MCF 10A (cell line): ENCODE data around the gene PAQR8. TPM values are rescaled to one million over a fixed set of nuclear protein-coding genes. Genes with fewer than 3 reads are reported as not detected.

ENCODE experiments used
- BruUV-seq: library from RNA; stranded (reverse); fragments of 400-500 nt; replicated peaks from 2 replicates; lab custom pipeline; 2021; lab: Mats Ljungman, UMichigan
- CTCF ChIA-PET: fragments of 300-600 bp; sonication (Branson Sonifier 250); formaldehyde crosslinking; extraction: SDS; loops from one replicate; lab custom pipeline; 2021; ENCODE audit warnings: antibody characterized with exemption, inconsistent platforms; lab: Yijun Ruan, JAX
- POLR2A ChIA-PET: fragments of 300-600, 350-650 bp; sonication (Branson Sonifier 250); formaldehyde crosslinking; extraction: SDS; loops from one replicate; lab custom pipeline; 2020; ENCODE audit warnings: antibody characterized with exemption, inconsistent platforms; lab: Yijun Ruan, JAX
- DNase-seq: peaks from one replicate; pipeline ENCODE4 v3.0.0-alpha.2; 2018; ENCODE audit not compliant: unreplicated experiment
- H3K27ac Mint-ChIP-seq: one replicate; pipeline ENCODE4 v1.8.0; 2022; ENCODE audit warnings: mild to moderate bottlenecking, low read depth, mixed read lengths; ENCODE audit not compliant: unreplicated experiment
- H3K27me3 Mint-ChIP-seq: one replicate; pipeline ENCODE4 v1.8.0; 2022; ENCODE audit warnings: mixed read lengths; ENCODE audit not compliant: insufficient read depth, unreplicated experiment
- H3K36me3 Mint-ChIP-seq: one replicate; pipeline ENCODE4 v1.8.0; 2022; ENCODE audit warnings: mild to moderate bottlenecking, moderate library complexity, mixed read lengths; ENCODE audit not compliant: insufficient read depth, unreplicated experiment
- H3K4me1 Mint-ChIP-seq: one replicate; pipeline ENCODE4 v1.8.0; 2022; ENCODE audit warnings: mixed read lengths; ENCODE audit not compliant: insufficient read depth, unreplicated experiment
- H3K4me3 Mint-ChIP-seq: one replicate; pipeline ENCODE4 v1.8.0; 2022; ENCODE audit warnings: mild to moderate bottlenecking, moderate library complexity, mixed read lengths; ENCODE audit not compliant: unreplicated experiment
- H3K9me3 Mint-ChIP-seq: one replicate; pipeline ENCODE4 v1.8.0; 2022; ENCODE audit warnings: mixed read lengths; ENCODE audit not compliant: unreplicated experiment
- intact Hi-C: fragments of 100-400 bp; cut with micrococcal nuclease; formaldehyde crosslinking; loops from 2 replicates; pipeline ENCODE4 v1.14.1; 2022
- total RNA-seq: library from RNA; stranded (reverse); gene quantifications from 2 replicates; pipeline ENCODE4 v1.2.3, GENCODE V29; 2022
- TF ChIP-seq, protein P1 (sequence below): fragments of 200-600 bp; IDR thresholded peaks from one replicate; pipeline ENCODE4 v1.8.0; 2022; ENCODE audit warnings: antibody characterized with exemption, mild to moderate bottlenecking; ENCODE audit not compliant: unreplicated experiment

PAQR8 gene
- total RNA-seq, 1 experiment from 2014 or later = 1.9 TPM

DNA sequence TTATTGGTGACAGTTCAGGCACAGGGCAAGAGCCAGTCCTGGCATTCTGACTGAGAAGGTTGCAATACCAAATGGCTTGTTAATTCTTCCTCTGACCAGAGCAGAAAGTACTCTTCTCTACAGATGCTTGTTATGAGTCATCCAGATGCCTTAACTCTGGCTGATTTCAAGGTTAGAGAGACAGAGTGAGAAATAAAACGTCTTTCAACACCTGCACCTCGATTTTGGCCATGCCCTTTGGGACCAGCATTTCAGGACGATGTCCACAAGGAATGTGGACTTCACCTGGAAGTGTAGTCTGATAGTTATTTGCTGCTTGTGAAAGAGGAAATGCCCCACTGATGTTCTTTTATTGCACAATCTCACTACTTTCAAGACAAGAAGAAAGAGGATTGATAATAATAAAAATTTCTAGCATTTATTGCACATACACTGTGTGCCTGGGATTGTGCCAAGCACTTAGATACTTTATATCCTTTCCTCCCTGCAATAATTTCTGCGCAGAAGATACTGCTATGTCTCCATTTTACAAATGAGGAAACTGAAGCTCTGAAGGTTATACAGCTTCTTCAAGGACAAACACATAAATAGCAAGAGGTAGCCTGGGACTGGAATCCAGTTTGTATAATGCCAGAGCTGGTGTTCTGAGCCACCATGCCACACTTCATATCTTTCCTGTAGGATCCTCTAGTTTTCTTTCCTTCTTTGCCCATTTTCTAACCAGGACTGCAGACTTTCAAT lies 43.9 kb upstream of the PAQR8 start:
- Mint-ChIP-seq H3K9me3 (no peaks in the 10 kb centered on the region), H3K4me1 (peaks cover 13% of the 10 kb centered on the region), H3K4me3 (no peak overlapping the region), H3K27ac (no peak overlapping the region), H3K36me3 (no peaks in the 10 kb centered on the region), H3K27me3 (no peaks in the 10 kb centered on the region)
- BruUV-seq = no TSS peak
- TF ChIP-seq, protein P1, sequence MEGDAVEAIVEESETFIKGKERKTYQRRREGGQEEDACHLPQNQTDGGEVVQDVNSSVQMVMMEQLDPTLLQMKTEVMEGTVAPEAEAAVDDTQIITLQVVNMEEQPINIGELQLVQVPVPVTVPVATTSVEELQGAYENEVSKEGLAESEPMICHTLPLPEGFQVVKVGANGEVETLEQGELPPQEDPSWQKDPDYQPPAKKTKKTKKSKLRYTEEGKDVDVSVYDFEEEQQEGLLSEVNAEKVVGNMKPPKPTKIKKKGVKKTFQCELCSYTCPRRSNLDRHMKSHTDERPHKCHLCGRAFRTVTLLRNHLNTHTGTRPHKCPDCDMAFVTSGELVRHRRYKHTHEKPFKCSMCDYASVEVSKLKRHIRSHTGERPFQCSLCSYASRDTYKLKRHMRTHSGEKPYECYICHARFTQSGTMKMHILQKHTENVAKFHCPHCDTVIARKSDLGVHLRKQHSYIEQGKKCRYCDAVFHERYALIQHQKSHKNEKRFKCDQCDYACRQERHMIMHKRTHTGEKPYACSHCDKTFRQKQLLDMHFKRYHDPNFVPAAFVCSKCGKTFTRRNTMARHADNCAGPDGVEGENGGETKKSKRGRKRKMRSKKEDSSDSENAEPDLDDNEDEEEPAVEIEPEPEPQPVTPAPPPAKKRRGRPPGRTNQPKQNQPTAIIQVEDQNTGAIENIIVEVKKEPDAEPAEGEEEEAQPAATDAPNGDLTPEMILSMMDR = no peak
- peak; percentile 60 for DNase-seq
- POLR2A ChIA-PET = interaction anchor here (0.6 kb wide), 2 partner anchors 26 to 1317 kb away, joined by 3 read pairs; no protein-coding TSS in a partner anchor
- intact Hi-C loops = no loop called here
- CTCF ChIA-PET = interaction anchor here (0.6 to 1.0 kb wide), 2 partner anchors 25 to 31 kb away, joined by 4 read pairs; no protein-coding TSS in a partner anchor

DNA sequence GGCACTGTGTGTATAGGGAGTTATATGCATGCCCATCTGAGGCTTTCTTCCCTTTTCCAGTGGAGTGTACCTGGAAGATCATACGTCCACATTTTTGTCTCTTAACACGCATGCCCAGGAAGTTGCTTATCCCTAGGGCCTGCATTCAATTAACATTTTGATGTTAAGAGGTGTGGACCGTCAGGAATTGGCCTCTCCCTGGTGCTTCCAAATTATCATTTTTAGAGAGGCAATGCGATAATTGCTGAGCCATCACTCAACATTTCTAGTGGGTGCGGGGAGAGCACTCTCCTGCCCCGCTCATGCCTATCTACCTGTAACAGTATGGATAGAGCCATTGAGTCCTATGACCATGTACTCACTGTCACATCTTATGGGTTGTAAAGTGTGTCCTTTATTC lies 37.8 kb upstream of the PAQR8 start:
- intact Hi-C loops = no loop called here
- DNase-seq = no peak
- ChIA-PET POLR2A (no interaction called here), CTCF (no interaction called here)
- TF ChIP-seq, protein P1 = no peak
- Mint-ChIP-seq H3K4me1 (no peaks in the 10 kb centered on the region), H3K27me3 (no peaks in the 10 kb centered on the region), H3K9me3 (no peaks in the 10 kb centered on the region), H3K36me3 (no peaks in the 10 kb centered on the region), H3K27ac (no peak overlapping the region), H3K4me3 (no peak overlapping the region)
- no TSS peak for BruUV-seq

GRCh38 chr6:52325695-52326471 lies 36.1 kb upstream of the PAQR8 start:
- Mint-ChIP-seq H3K36me3 (no peaks in the 10 kb centered on the region), H3K4me1 (peaks cover 5% of the 10 kb centered on the region), H3K9me3 (no peaks in the 10 kb centered on the region), H3K27ac (no peak overlapping the region), H3K27me3 (no peaks in the 10 kb centered on the region), H3K4me3 (no peak overlapping the region)
- intact Hi-C loops = no loop called here
- CTCF ChIA-PET = interaction anchor here (0.6 to 1.0 kb wide), 3 partner anchors 8 to 80 kb away, joined by 3 to 5 read pairs (median 4); no protein-coding TSS in a partner anchor
- BruUV-seq = no TSS peak
- TF ChIP-seq, protein P1 = no peak
- POLR2A ChIA-PET = interaction anchor here (0.6 kb wide), 1 partner anchor 42 kb away, joined by 3 read pairs; no protein-coding TSS in a partner anchor
- no peak for DNase-seq
